HepG2 (cell line): ENCODE results near the gene EFNA3. TPM values are rescaled to one million over a fixed set of nuclear protein-coding genes. Genes with fewer than 3 reads are reported as not detected.

Experiments
- CBX2 ChIP-seq, 2 experiments: fragments of 200-600 bp in 1 of 2; sonication (generic); formaldehyde crosslinking in 1 of 2; IDR thresholded peaks; 2 replicates each; pipeline versions ENCODE4 v1.7.0 to v1.8.1; 2018 to 2022; ENCODE audit warnings: low read depth in 2 of 2, low read length in 1 of 2, mild to moderate bottlenecking in 1 of 2, missing genetic modification reagents in 1 of 2
- ETV6 ChIP-seq: sonication (generic); formaldehyde crosslinking; conservative IDR thresholded peaks from 2 replicates; pipeline ENCODE4 v1.4.0; 2020; ENCODE audit warnings: missing genetic modification reagents
- FOXA3 ChIP-seq: IDR thresholded peaks from 2 replicates; pipeline ENCODE4 v1.6.1; 2016; ENCODE audit warnings: missing genetic modification reagents, missing compliant biosample characterization
- HNRNPH1 ChIP-seq: fragments of 200-400 bp; formaldehyde crosslinking; optimal IDR thresholded peaks from 2 replicates; pipeline ENCODE3; 2017; ENCODE audit warnings: mild to moderate bottlenecking, low read depth, low read length
- KLF6 ChIP-seq: IDR thresholded peaks from 2 replicates; pipeline ENCODE4 v1.8.0; 2016; ENCODE audit warnings: missing biosample characterization, missing genetic modification reagents
- MAFG ChIP-seq: sonication (generic); formaldehyde crosslinking; IDR thresholded peaks from 2 replicates; pipeline ENCODE4 v1.5.1; 2020; ENCODE audit warnings: mild to moderate bottlenecking, missing genetic modification reagents
- NFKB2 ChIP-seq: sonication (generic); formaldehyde crosslinking; IDR thresholded peaks from 2 replicates; pipeline ENCODE4 v1.4.0; 2020; ENCODE audit warnings: missing genetic modification reagents, borderline replicate concordance
- ZKSCAN1 ChIP-seq: fragments of 150-350 bp; IDR thresholded peaks from 2 replicates; pipeline ENCODE4 v1.6.1; 2014; ENCODE audit warnings: low read length
- ZNF430 ChIP-seq: sonication (generic); formaldehyde crosslinking; IDR thresholded peaks from 2 replicates; pipeline ENCODE4 v1.9.0; 2021; ENCODE audit warnings: mild to moderate bottlenecking, missing genetic modification reagents
- ZNF572 ChIP-seq: sonication (generic); formaldehyde crosslinking; IDR thresholded peaks from 2 replicates; pipeline ENCODE4 v1.5.1; 2020; ENCODE audit warnings: mild to moderate bottlenecking, missing genetic modification reagents
- ZNF607 ChIP-seq: sonication (generic); formaldehyde crosslinking; IDR thresholded peaks from 2 replicates; pipeline ENCODE4 v1.5.1; 2020; ENCODE audit warnings: missing genetic modification reagents, mild to moderate bottlenecking, borderline replicate concordance
- ZNF629 ChIP-seq: sonication (generic); formaldehyde crosslinking; conservative IDR thresholded peaks from 2 replicates; pipeline ENCODE4 v1.5.0; 2020; ENCODE audit warnings: missing genetic modification reagents
- ZNF776 ChIP-seq: sonication (generic); formaldehyde crosslinking; IDR thresholded peaks from 2 replicates; pipeline ENCODE4 v1.4.0; 2020; ENCODE audit warnings: mild to moderate bottlenecking, missing genetic modification reagents
- ZNF839 ChIP-seq: sonication (generic); formaldehyde crosslinking; IDR thresholded peaks from 2 replicates; pipeline ENCODE4 v1.4.0; 2020; ENCODE audit warnings: missing genetic modification reagents, mild to moderate bottlenecking, borderline replicate concordance
- polyA plus RNA-seq, 8 experiments: library from polyadenylated mRNA; depleted of rRNA in 3 of 8; stranded (reverse) in 7 of 8; unstranded in 1 of 8; fragments of >200 nt; fragmentation: Illumina TruSeq in 4 of 8; extraction: Trizol in 4 of 8; gene quantifications; 2 replicates each; pipeline versions ENCODE4 v1.2.1 to v1.2.3, GENCODE V29; 2011 to 2016; ENCODE audit warnings: low read depth in 4 of 8, missing spikeins in 1 of 8, mixed read lengths in 1 of 8; ENCODE audit not compliant: insufficient read depth in 1 of 8
- total RNA-seq, 5 experiments: library from RNA; depleted of rRNA; stranded (reverse); fragments of >200 nt; fragmentation: Illumina TruSeq; extraction: Trizol; gene quantifications; 2 replicates each; pipeline ENCODE4 v1.2.3, GENCODE V29; 2016; ENCODE audit warnings: low read depth in 1 of 5
- TF ChIP-seq, protein P1 (sequence below): sonication (generic); formaldehyde crosslinking; IDR thresholded peaks from 2 replicates; pipeline ENCODE4 v1.4.0; 2020; ENCODE audit warnings: missing genetic modification reagents, borderline replicate concordance
- TF ChIP-seq, protein P2 (sequence below): sonication (generic); formaldehyde crosslinking; IDR thresholded peaks from 2 replicates; pipeline ENCODE4 v1.4.0; 2020; ENCODE audit warnings: missing genetic modification reagents
- TF ChIP-seq, protein P3 (sequence below): sonication (generic); formaldehyde crosslinking; conservative IDR thresholded peaks from 2 replicates; pipeline ENCODE4 v1.8.0; 2022; ENCODE audit warnings: missing genetic modification reagents
- TF ChIP-seq, protein P4 (sequence below): sonication (generic); formaldehyde crosslinking; IDR thresholded peaks from 2 replicates; pipeline ENCODE4 v1.4.0; 2020; ENCODE audit warnings: missing genetic modification reagents
- TF ChIP-seq, protein P5 (sequence below): sonication (generic); formaldehyde crosslinking; IDR thresholded peaks from 2 replicates; pipeline ENCODE4 v1.5.0; 2020; ENCODE audit warnings: missing genetic modification reagents, mild to moderate bottlenecking, borderline replicate concordance

EFNA3 gene
- total and polyA plus RNA-seq, 2 of the 13 experiments (the other 11 are each of a cell fraction or from before 2014, with no cell fraction given): 1.0 to 5.7 TPM

- TF ChIP-seq, protein P1, sequence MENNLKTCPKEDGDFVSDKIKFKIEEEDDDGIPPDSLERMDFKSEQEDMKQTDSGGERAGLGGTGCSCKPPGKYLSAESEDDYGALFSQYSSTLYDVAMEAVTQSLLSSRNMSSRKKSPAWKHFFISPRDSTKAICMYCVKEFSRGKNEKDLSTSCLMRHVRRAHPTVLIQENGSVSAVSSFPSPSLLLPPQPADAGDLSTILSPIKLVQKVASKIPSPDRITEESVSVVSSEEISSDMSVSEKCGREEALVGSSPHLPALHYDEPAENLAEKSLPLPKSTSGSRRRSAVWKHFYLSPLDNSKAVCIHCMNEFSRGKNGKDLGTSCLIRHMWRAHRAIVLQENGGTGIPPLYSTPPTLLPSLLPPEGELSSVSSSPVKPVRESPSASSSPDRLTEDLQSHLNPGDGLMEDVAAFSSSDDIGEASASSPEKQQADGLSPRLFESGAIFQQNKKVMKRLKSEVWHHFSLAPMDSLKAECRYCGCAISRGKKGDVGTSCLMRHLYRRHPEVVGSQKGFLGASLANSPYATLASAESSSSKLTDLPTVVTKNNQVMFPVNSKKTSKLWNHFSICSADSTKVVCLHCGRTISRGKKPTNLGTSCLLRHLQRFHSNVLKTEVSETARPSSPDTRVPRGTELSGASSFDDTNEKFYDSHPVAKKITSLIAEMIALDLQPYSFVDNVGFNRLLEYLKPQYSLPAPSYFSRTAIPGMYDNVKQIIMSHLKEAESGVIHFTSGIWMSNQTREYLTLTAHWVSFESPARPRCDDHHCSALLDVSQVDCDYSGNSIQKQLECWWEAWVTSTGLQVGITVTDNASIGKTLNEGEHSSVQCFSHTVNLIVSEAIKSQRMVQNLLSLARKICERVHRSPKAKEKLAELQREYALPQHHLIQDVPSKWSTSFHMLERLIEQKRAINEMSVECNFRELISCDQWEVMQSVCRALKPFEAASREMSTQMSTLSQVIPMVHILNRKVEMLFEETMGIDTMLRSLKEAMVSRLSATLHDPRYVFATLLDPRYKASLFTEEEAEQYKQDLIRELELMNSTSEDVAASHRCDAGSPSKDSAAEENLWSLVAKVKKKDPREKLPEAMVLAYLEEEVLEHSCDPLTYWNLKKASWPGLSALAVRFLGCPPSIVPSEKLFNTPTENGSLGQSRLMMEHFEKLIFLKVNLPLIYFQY: 0 out of 2 replicates have a peak, but pooled peaks have one; percentile 23
- TF ChIP-seq HNRNPH1: no peak
- TF ChIP-seq KLF6 (CRISPR knock-in tag): 0 out of 2 replicates have a peak, but pooled peaks have one; percentile 25
- TF ChIP-seq, protein P2, sequence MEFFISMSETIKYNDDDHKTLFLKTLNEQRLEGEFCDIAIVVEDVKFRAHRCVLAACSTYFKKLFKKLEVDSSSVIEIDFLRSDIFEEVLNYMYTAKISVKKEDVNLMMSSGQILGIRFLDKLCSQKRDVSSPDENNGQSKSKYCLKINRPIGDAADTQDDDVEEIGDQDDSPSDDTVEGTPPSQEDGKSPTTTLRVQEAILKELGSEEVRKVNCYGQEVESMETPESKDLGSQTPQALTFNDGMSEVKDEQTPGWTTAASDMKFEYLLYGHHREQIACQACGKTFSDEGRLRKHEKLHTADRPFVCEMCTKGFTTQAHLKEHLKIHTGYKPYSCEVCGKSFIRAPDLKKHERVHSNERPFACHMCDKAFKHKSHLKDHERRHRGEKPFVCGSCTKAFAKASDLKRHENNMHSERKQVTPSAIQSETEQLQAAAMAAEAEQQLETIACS: no peak
- no peak for TF ChIP-seq ZNF839 (CRISPR knock-in tag)
- TF ChIP-seq, protein P3, sequence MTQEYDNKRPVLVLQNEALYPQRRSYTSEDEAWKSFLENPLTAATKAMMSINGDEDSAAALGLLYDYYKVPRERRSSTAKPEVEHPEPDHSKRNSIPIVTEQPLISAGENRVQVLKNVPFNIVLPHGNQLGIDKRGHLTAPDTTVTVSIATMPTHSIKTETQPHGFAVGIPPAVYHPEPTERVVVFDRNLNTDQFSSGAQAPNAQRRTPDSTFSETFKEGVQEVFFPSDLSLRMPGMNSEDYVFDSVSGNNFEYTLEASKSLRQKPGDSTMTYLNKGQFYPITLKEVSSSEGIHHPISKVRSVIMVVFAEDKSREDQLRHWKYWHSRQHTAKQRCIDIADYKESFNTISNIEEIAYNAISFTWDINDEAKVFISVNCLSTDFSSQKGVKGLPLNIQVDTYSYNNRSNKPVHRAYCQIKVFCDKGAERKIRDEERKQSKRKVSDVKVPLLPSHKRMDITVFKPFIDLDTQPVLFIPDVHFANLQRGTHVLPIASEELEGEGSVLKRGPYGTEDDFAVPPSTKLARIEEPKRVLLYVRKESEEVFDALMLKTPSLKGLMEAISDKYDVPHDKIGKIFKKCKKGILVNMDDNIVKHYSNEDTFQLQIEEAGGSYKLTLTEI (CRISPR knock-in tag): no peak
- no peak for TF ChIP-seq NFKB2
- no peak for TF ChIP-seq MAFG (CRISPR knock-in tag)
- no peak for TF ChIP-seq FOXA3 (CRISPR knock-in tag)
- no peak for TF ChIP-seq ETV6 (CRISPR knock-in tag)
- no peak for TF ChIP-seq ZNF572 (CRISPR knock-in tag)
- TF ChIP-seq CBX2 (IDR thresholded peaks at IDR 0.05; ENCODE audit: low read depth, low read length): no peak
- no peak for TF ChIP-seq CBX2 (CRISPR knock-in tag; IDR thresholded peaks at IDR 0.05; ENCODE audit: low read depth)
- TF ChIP-seq ZNF607 (CRISPR knock-in tag): no peak
- TF ChIP-seq ZNF430 (CRISPR knock-in tag): no peak
- TF ChIP-seq, protein P4, sequence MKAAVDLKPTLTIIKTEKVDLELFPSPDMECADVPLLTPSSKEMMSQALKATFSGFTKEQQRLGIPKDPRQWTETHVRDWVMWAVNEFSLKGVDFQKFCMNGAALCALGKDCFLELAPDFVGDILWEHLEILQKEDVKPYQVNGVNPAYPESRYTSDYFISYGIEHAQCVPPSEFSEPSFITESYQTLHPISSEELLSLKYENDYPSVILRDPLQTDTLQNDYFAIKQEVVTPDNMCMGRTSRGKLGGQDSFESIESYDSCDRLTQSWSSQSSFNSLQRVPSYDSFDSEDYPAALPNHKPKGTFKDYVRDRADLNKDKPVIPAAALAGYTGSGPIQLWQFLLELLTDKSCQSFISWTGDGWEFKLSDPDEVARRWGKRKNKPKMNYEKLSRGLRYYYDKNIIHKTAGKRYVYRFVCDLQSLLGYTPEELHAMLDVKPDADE (CRISPR knock-in tag): no peak
- no peak for TF ChIP-seq ZNF776 (CRISPR knock-in tag)
- TF ChIP-seq, protein P5, sequence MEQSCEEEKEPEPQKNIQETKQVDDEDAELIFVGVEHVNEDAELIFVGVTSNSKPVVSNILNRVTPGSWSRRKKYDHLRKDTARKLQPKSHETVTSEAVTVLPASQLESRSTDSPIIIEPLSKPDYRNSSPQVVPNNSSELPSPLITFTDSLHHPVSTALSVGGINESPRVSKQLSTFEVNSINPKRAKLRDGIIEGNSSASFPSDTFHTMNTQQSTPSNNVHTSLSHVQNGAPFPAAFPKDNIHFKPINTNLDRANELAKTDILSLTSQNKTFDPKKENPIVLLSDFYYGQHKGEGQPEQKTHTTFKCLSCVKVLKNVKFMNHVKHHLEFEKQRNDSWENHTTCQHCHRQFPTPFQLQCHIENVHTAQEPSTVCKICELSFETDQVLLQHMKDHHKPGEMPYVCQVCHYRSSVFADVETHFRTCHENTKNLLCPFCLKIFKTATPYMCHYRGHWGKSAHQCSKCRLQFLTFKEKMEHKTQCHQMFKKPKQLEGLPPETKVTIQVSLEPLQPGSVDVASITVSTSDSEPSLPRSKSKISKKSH (CRISPR knock-in tag): no peak
- peak; percentile 41; the same call in 1 of the 2 replicates for TF ChIP-seq ZNF629 (CRISPR knock-in tag)
- no peak for TF ChIP-seq ZKSCAN1
Measured at GRCh38 chr1:155048449-155049334, 29.9 kb upstream of the EFNA3 start (continued).
